GM12874 (cell line): ENCODE data around the gene IGF2BP2.

ENCODE experiments used
- TF ChIP-seq, protein P1 (sequence below): IDR thresholded peaks from 2 replicates; pipeline ENCODE4 v1.5.1; 2011; ENCODE audit warnings: low read depth, mild to moderate bottlenecking, control low read depth, low read length, moderate library complexity; ENCODE audit not compliant: insufficient read depth

IGF2BP2 gene

DNA sequence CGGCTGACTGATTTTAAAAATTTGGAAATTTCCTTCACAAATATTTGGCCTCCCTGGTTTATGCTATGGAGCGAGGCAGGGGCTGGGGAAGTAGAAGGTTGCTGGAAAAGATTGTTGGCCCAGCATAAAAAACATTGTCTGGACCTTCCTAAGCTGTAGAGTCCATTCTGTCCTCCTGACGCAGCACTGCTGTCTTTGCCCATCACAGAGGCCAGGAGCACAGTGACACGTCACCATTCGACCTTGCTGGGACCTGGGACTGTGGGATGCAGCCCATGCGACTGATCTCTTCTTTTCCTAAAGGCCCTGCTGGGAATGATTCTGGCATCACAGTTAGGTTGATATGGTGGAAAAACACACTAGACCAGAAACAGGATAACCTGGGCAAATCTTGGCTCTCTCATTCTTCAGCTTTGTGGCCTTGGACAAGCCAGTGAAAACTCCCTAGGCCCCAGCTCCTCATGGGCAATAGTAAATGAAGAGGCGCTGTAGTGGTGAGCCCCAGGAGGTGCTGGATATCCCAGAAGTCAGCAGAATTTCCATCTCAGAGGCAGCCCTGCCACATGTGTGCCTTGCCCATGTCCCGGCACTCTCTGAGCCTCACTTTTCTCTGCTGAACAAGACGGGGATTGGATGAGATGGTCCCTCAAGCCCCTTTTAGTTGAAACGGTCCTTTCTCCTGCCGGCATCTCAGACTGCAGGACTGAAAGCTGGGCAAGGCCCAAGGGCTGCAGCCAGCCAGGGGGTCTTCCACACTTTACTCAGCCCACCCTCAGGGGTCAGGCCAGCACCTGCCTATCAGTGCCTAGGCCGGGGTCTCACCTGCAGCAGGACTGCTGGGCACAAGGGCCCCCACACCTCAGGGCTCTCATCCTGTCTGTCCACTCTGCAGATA, 169.2 kb downstream of the IGF2BP2 start:
- TF ChIP-seq, protein P1, sequence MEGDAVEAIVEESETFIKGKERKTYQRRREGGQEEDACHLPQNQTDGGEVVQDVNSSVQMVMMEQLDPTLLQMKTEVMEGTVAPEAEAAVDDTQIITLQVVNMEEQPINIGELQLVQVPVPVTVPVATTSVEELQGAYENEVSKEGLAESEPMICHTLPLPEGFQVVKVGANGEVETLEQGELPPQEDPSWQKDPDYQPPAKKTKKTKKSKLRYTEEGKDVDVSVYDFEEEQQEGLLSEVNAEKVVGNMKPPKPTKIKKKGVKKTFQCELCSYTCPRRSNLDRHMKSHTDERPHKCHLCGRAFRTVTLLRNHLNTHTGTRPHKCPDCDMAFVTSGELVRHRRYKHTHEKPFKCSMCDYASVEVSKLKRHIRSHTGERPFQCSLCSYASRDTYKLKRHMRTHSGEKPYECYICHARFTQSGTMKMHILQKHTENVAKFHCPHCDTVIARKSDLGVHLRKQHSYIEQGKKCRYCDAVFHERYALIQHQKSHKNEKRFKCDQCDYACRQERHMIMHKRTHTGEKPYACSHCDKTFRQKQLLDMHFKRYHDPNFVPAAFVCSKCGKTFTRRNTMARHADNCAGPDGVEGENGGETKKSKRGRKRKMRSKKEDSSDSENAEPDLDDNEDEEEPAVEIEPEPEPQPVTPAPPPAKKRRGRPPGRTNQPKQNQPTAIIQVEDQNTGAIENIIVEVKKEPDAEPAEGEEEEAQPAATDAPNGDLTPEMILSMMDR, result no peak

DNA sequence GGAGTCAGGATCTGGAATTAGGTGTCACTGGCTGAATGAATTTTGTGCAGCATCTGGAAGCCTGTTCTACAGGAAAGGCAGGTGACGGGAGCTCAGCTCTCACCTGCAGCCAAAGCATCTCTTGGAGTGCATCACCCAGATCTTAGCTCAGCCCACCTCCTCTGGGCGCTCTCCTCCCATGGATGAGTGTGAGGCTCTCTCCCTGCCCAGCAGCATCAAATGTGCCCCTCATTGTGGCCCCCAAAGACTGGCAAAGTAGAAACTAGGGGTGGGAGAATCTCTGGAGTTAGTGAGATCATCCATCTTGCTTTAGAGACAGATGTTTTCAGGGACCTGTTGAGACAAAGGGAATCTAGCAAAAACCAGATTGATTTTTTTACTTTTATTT, 170.1 kb downstream of the IGF2BP2 start:
- TF ChIP-seq, protein P1, result no peak

DNA sequence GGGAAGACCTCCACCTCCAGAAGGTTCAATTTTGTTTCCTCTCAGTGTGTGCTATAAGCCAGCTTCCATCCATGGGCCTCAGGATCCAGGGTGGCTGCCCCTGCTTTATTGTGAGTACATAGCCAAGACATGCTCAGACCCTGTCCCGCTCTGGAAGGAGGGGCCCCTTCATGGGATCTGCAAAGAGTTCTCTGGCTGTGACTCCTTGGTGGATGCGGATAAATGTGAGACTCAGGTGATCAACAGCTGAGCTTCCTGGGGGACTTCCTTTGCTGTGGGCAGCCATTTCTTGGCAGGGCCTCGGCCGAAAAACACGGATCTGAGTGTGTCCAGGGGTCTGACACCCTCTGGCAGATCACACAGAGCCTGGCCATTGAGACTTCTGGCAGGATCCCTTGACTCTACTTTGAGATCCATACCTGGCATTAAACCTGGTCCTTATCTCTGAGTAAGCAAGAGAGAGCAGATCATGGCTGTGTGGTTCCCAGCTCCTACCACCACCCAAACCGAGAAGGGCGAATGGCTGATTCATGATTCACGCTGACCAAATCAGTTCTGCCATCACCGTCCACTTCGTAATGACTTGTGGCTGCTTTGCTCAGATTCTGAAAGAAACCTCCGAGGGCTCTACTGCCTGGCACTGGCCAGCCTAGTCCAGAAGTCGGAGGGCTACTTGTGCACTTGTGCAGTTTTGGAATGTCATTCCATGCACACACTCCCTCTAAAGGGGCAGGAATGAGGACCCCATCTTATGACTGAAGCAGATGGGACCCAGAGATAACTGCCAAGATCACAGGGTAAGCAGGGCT, 170.7 kb downstream of the IGF2BP2 start:
- TF ChIP-seq, protein P1, result no peak

DNA sequence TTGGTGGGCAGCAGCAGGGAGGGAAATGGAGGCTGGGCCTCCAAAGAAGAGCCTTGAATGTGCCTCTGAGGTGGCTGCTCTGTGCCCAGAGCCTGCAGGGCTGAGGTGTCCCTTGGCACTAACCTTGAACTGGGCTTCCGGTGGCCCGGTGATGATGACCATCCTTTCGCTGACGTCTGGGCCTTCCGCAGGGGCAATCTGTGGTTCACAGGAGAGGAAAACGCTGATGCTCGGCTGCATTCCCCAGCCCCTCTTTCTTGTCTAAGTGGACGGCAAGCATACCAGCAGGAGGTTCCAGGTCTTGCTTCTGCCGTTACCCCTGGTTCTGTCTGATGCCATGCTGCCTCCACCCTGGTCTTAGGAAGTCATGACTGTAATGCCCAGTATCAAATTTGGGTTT, 172.9 kb downstream of the IGF2BP2 start:
- TF ChIP-seq, protein P1, result no peak

DNA sequence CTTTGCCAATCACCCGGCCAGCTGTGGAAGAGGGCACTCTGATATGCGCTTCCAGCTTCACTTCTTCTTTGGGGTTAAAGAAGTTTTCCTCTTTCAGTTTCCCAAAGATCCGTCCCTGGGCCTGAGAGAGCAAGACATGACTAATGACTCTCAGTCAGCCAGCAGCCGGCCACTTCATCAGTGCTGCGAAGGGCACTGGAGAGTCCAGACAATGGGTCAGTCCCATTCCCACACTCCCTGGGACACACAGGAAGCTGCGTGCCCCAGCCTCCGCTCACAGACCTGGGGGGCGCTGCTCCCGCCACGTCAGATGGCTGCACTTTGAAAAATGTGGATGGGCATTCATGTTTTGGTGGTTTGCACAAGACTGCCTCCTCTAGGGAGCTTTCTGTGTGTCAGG, 175.4 kb downstream of the IGF2BP2 start:
- TF ChIP-seq, protein P1, result no peak

DNA sequence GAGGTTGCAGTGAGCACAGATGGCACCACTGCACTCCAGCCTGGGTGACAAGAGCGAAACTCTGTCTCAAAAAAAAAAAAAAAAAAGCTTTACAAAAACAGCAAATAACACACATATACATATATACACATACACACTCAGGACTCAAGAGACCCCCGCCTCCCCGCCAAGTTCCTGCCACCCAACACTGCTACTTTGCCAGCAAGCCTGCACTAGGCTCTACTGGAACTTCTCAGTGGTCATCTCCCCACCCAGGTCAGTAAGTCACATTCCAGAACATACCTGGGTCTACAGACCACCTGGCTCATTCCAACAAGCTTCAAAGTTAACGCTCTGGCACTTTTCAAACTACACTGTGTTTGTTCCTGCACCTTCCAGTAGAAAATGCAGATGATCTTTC, 176.4 kb downstream of the IGF2BP2 start:
- TF ChIP-seq, protein P1, result no peak

DNA sequence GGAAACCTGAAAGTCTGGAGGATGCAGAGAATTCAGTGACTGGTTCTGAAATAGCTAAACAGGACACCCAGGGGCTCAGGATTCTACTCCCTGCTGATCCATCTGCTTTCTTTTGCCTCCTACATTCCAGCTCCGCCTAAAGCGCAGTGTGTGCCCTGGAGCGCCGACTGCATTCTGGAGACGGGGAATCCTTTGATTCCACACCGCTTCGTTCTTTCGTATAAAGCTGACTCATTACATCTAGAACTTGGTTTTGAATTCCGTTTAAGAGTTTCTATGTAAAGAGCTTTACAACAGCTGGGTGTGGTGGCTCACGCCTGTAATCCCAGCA, 177.0 kb downstream of the IGF2BP2 start:
- TF ChIP-seq, protein P1, result no peak
